ENCODE measurements around the gene PHOX2B. TPM values are rescaled to one million over a fixed set of nuclear protein-coding genes. Genes with fewer than 3 reads are reported as not detected.

The PHOX2B gene
- total RNA-seq, 1 experiment from 2014 or later, result not detected

DNA sequence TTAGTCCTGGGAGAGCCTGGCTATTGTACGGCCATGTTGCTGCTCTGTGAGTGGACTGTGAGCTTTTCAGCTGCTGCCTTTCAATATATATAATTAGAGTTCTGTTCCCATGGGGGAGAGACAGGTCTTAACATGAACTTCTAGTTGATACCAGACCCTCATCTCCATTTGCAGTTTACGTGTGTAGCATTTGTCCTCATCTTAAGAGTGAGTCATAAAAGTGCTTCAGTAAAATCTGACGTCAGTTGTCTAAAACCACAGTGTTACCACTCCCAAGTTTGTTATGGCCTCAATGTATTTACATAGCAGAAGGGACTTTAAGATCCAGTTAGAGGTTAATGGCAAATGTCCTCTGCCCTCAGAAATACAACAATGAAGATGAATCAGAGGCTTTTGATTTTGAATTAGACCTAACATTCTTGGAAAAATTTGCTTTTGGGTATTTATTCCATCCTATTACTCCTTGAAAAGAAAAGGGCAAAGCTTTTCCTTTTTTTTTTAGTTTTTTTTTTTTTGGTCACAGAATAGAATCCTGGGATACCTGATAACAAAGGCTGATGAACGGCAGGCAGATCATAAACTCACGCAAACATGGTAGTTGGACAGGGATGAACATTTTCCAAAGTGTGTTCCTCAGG lies 38.6 kb downstream of the PHOX2B start:
- no peaks in the 10 kb centered on the region for H4K20me1 ChIP-seq (ENCODE audit: low read length)

DNA sequence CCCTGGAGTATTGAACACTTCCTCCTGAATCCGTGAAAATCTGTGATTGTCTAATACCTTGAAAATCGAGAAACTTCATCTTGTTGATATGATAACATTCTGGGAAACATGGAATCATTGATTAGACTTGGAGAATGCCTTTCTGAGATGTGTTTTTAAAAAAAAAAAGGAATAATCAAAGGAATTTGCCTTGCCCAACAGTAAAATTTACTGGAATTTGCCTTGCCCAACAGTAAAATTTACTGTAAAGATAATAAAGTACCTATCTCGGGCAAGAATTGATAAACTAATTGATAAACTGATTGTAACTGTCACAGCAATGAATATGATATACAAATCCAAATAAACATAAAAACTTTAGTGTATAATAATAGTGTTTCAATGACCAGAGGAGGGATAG lies 44.7 kb downstream of the PHOX2B start:
- no peak for ATAC-seq

More for the DNA sequence above, 38.6 kb downstream of the PHOX2B start:
- H3K9me2 ChIP-seq (replicated peaks; ENCODE audit: low read length), result no peaks in the 10 kb centered on the region
- ATAC-seq (peak; percentile 84), DNase-seq (peak; percentile 81)
- H3K4me3 ChIP-seq (ENCODE audit: low read length), result no peak overlapping the region
- H3K36me3 ChIP-seq (ENCODE audit: low read depth, low read length), result no peaks in the 10 kb centered on the region
- ChIA-PET POLR2A (ENCODE audit: unreplicated experiment) (no interaction called here), CTCF (no interaction called here)
- no peaks in the 10 kb centered on the region for H3K79me2 ChIP-seq (ENCODE audit: low read length)
- TF ChIP-seq EZH2 (IDR thresholded peaks at IDR 0.05; ENCODE audit: low read length, unreplicated experiment) (no peak), EZH2phosphoT487 (IDR thresholded peaks at IDR 0.05; ENCODE audit: borderline replicate concordance, low read length) (no peak)
- TF ChIP-seq, protein P1, sequence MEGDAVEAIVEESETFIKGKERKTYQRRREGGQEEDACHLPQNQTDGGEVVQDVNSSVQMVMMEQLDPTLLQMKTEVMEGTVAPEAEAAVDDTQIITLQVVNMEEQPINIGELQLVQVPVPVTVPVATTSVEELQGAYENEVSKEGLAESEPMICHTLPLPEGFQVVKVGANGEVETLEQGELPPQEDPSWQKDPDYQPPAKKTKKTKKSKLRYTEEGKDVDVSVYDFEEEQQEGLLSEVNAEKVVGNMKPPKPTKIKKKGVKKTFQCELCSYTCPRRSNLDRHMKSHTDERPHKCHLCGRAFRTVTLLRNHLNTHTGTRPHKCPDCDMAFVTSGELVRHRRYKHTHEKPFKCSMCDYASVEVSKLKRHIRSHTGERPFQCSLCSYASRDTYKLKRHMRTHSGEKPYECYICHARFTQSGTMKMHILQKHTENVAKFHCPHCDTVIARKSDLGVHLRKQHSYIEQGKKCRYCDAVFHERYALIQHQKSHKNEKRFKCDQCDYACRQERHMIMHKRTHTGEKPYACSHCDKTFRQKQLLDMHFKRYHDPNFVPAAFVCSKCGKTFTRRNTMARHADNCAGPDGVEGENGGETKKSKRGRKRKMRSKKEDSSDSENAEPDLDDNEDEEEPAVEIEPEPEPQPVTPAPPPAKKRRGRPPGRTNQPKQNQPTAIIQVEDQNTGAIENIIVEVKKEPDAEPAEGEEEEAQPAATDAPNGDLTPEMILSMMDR (conservative IDR thresholded peaks at IDR 0.05; ENCODE audit: low read depth, low read length), result no peak
- no peaks in the 10 kb centered on the region for H3K9me3 ChIP-seq (ENCODE audit: low read length)
- intact Hi-C loops (cut with micrococcal nuclease), result no loop called here
- H2AFZ ChIP-seq (ENCODE audit: low read length), result 0 out of 2 replicates have a peak overlapping the region, but pooled peaks have one; percentile 35
- H3F3A ChIP-seq (ENCODE audit: low read length, unreplicated experiment), result no peaks in the 10 kb centered on the region
- peak overlapping the region; percentile 68 for H3K9ac ChIP-seq (ENCODE audit: low read length)
- peak overlapping the region; percentile 54 for H3K4me2 ChIP-seq (ENCODE audit: low read length)
- no TSS peak for BruUV-seq (replicated peaks)
- H3K4me1 ChIP-seq (ENCODE audit: insufficient read depth, low read length), result peaks cover 35% of the 10 kb centered on the region
- H3K27me3 ChIP-seq (ENCODE audit: low read length), result no peaks in the 10 kb centered on the region
- H3K27ac ChIP-seq (ENCODE audit: low read length), result peak overlapping the region; percentile 90

DNA sequence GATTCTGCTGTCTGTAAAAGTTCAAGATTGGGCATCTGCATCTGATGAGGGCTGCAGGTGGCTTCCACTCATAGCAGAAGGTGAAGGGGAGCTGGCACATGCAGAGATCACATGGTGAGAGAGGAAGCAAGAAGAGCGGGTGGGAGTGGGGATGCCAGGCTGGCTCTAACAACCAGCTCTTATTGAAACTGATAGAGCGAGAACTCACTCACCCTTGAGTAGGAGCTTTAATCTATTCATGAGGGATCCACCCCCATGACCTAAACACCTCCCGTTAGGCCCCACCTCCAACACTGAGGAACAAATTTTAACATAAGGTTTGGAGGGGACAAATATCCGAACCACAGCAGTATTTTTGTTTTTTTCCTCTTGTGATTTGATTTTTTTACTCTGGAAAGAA lies 45.8 kb downstream of the PHOX2B start:
- no peaks in the 10 kb centered on the region for H3F3A ChIP-seq (ENCODE audit: low read length, unreplicated experiment)
- H3K4me2 ChIP-seq (ENCODE audit: low read length), result no peak overlapping the region
- TF ChIP-seq EZH2phosphoT487 (IDR thresholded peaks at IDR 0.05; ENCODE audit: borderline replicate concordance, low read length) (no peak), EZH2 (IDR thresholded peaks at IDR 0.05; ENCODE audit: low read length, unreplicated experiment) (no peak)
- TF ChIP-seq, protein P1 (conservative IDR thresholded peaks at IDR 0.05; ENCODE audit: low read depth, low read length), result no peak
- intact Hi-C loops (cut with micrococcal nuclease), result no loop called here
- peaks cover 15% of the 10 kb centered on the region for H3K4me1 ChIP-seq (ENCODE audit: insufficient read depth, low read length)
- no peaks in the 10 kb centered on the region for H3K36me3 ChIP-seq (ENCODE audit: low read depth, low read length)
- H3K9me2 ChIP-seq (replicated peaks; ENCODE audit: low read length), result no peaks in the 10 kb centered on the region
- ChIA-PET POLR2A (ENCODE audit: unreplicated experiment) (no interaction called here), CTCF (no interaction called here)
- no peak overlapping the region for H2AFZ ChIP-seq (ENCODE audit: low read length)
- no peak overlapping the region for H3K4me3 ChIP-seq (ENCODE audit: low read length)
- ATAC-seq (no peak), DNase-seq (no peak)
- no peaks in the 10 kb centered on the region for H4K20me1 ChIP-seq (ENCODE audit: low read length)
- H3K9me3 ChIP-seq (ENCODE audit: low read length), result no peaks in the 10 kb centered on the region
- no peaks in the 10 kb centered on the region for H3K27me3 ChIP-seq (ENCODE audit: low read length)
- H3K9ac ChIP-seq (ENCODE audit: low read length), result peak overlapping the region; percentile 14; the same call in 1 of the 2 replicates
- BruUV-seq (replicated peaks), result no TSS peak
- no peaks in the 10 kb centered on the region for H3K79me2 ChIP-seq (ENCODE audit: low read length)
- H3K27ac ChIP-seq (ENCODE audit: low read length), result peak overlapping the region; percentile 66

More for the DNA sequence above, 44.7 kb downstream of the PHOX2B start:
- H3F3A ChIP-seq (ENCODE audit: low read length, unreplicated experiment), result no peaks in the 10 kb centered on the region
- H3K4me2 ChIP-seq (ENCODE audit: low read length), result no peak overlapping the region
- H3K9me2 ChIP-seq (replicated peaks; ENCODE audit: low read length), result no peaks in the 10 kb centered on the region
- no TSS peak for BruUV-seq (replicated peaks)
- CTCF ChIA-PET, result no interaction called here
- no peak overlapping the region for H3K9ac ChIP-seq (ENCODE audit: low read length)
- H3K27me3 ChIP-seq (ENCODE audit: low read length), result no peaks in the 10 kb centered on the region
- TF ChIP-seq EZH2 (IDR thresholded peaks at IDR 0.05; ENCODE audit: low read length, unreplicated experiment) (no peak), EZH2phosphoT487 (IDR thresholded peaks at IDR 0.05; ENCODE audit: borderline replicate concordance, low read length) (no peak)
- intact Hi-C loops (cut with micrococcal nuclease), result no loop called here
- H3K9me3 ChIP-seq (ENCODE audit: low read length), result no peaks in the 10 kb centered on the region
- no peak for DNase-seq
- peaks cover 20% of the 10 kb centered on the region for H3K4me1 ChIP-seq (ENCODE audit: insufficient read depth, low read length)
- H2AFZ ChIP-seq (ENCODE audit: low read length), result no peak overlapping the region
- H3K4me3 ChIP-seq (ENCODE audit: low read length), result no peak overlapping the region
- H4K20me1 ChIP-seq (ENCODE audit: low read length), result no peaks in the 10 kb centered on the region
- H3K27ac ChIP-seq (ENCODE audit: low read length), result no peak overlapping the region
- H3K79me2 ChIP-seq (ENCODE audit: low read length), result no peaks in the 10 kb centered on the region
- no peaks in the 10 kb centered on the region for H3K36me3 ChIP-seq (ENCODE audit: low read depth, low read length)
- POLR2A ChIA-PET (ENCODE audit: unreplicated experiment), result no interaction called here
